Spleen (tissue), 7 donors: ENCODE data around the gene TPST1.

Experiments
- CTCF ChIP-seq, 11 experiments: fragments of 200-600 bp in 7 of 11; fragments of 450-650 bp in 4 of 11; sonication (generic) in 4 of 11; IDR thresholded peaks in 8 of 11; conservative IDR thresholded peaks in 3 of 11; 1 replicate in 7 of 11; 2 replicates in 4 of 11; pipeline versions ENCODE4 v1.4.0 to v1.8.0; 2016 to 2021; ENCODE audit warnings: antibody characterized with exemption in 11 of 11, inconsistent platforms in 4 of 11, mild to moderate bottlenecking in 1 of 11
- POLR2A ChIP-seq, 3 donors: fragments of 450-650 bp; IDR thresholded peaks; one replicate each; pipeline ENCODE4 v1.5.1; 2017; ENCODE audit warnings: antibody characterized with exemption in 3 of 3, mild to moderate bottlenecking in 1 of 3
- POLR2AphosphoS5 ChIP-seq, 3 donors: sonication (generic); formaldehyde crosslinking; IDR thresholded peaks; one replicate each; pipeline ENCODE4 v1.5.1; 2017; ENCODE audit warnings: antibody characterized with exemption in 3 of 3
- donor health status: DM: no; HTN: no; CAD: no; lungs with moderate emphysema.
- donor health status: DM: no; HTN: no; CAD: no.
- donor health status: DM: no; HTN: no; CAD: no.

- no peak for TF ChIP-seq POLR2A (IDR thresholded peaks at IDR 0.05)
- TF ChIP-seq CTCF (IDR thresholded peaks at IDR 0.05 in 8 of 11, conservative IDR thresholded peaks at IDR 0.05 in 3 of 11): no peak
- TF ChIP-seq POLR2AphosphoS5 (IDR thresholded peaks at IDR 0.05): no peak
Observed at GRCh38 chr7:66202441-66202840, 2.7 kb upstream of the TPST1 start.
